Muscle layer of duodenum (tissue), 2 donors: ENCODE measurements around the gene CTSV.
"Not testable (repeated sequence)": the region's sequence is repeated elsewhere in the genome, so short reads cannot be mapped to it uniquely, and the experiment has no call there.

Source experiments
- H3K27ac ChIP-seq: one replicate; pipeline ENCODE4 v1.7.0; 2013; ENCODE audit warnings: mild to moderate bottlenecking, low read length
- H3K27me3 ChIP-seq: one replicate; pipeline ENCODE4 v1.7.0; 2013; ENCODE audit warnings: low read depth, mild to moderate bottlenecking, control low read depth, low read length
- H3K36me3 ChIP-seq, 2 donors: one replicate each; pipeline ENCODE4 v1.7.0; 2013; ENCODE audit warnings: low read length in 2 of 2, control low read depth in 1 of 2, mild to moderate bottlenecking in 1 of 2; ENCODE audit not compliant: insufficient read depth in 2 of 2, control insufficient read depth in 1 of 2
- H3K4me1 ChIP-seq, 2 donors: one replicate each; pipeline ENCODE4 v1.7.0; 2013; ENCODE audit warnings: low read length in 2 of 2, mild to moderate bottlenecking in 2 of 2, control low read depth in 1 of 2, moderate library complexity in 1 of 2; ENCODE audit not compliant: insufficient read depth in 2 of 2, control insufficient read depth in 1 of 2
- H3K4me3 ChIP-seq, 2 donors: one replicate each; pipeline ENCODE4 v1.7.0; 2013; ENCODE audit warnings: low read length in 2 of 2, low read depth in 1 of 2, mild to moderate bottlenecking in 1 of 2
- H3K9me3 ChIP-seq, 2 donors: one replicate each; pipeline ENCODE4 v1.7.0; 2013; ENCODE audit warnings: low read length in 2 of 2, control low read depth in 1 of 2, mild to moderate bottlenecking in 1 of 2; ENCODE audit not compliant: control insufficient read depth in 1 of 2
- donor health status: healthy.

CTSV gene

GRCh38 chr9:96989747-96990318, 49.1 kb downstream of the CTSV start:
- H3K27ac ChIP-seq, H3K9me3 ChIP-seq, H3K4me3 ChIP-seq, H3K36me3 ChIP-seq, H3K27me3 ChIP-seq, H3K4me1 ChIP-seq: not testable (repeated sequence)

GRCh38 chr9:96984887-96985286, 54.1 kb downstream of the CTSV start:
- not testable (repeated sequence) for H3K36me3 ChIP-seq, H3K4me3 ChIP-seq, H3K9me3 ChIP-seq, H3K4me1 ChIP-seq, H3K27me3 ChIP-seq, H3K27ac ChIP-seq

GRCh38 chr9:96984139-96984538, 54.8 kb downstream of the CTSV start:
- not testable (repeated sequence) for H3K27ac ChIP-seq, H3K9me3 ChIP-seq, H3K4me1 ChIP-seq, H3K27me3 ChIP-seq, H3K36me3 ChIP-seq, H3K4me3 ChIP-seq

- H3K36me3 ChIP-seq, H3K27me3 ChIP-seq, H3K4me3 ChIP-seq, H3K9me3 ChIP-seq, H3K4me1 ChIP-seq, H3K27ac ChIP-seq: not testable (repeated sequence)
Observed at GRCh38 chr9:96983496-96984122, 55.3 kb downstream of the CTSV start.
